GM21360 (cell line): ENCODE results near the gene SLC17A4.
"Not testable (repeated sequence)": the region's sequence is repeated elsewhere in the genome, so short reads cannot be mapped to it uniquely, and the experiment has no call there.

Experiments used
- ATAC-seq: cut with Tn5 transposase; IDR thresholded peaks from one replicate; pipeline ENCODE4 v1.9.1; 2021; ENCODE audit warnings: mild to moderate bottlenecking, moderate library complexity; ENCODE audit not compliant: unreplicated experiment

SLC17A4 gene

GRCh38 chr6:25754535-25754934 is at the start of gene SLC17A4:
SLC17A4 (plus strand) TSS chr6:25754742; CDS start chr6:25761963, 7,221 bp downstream.
- no peak for ATAC-seq

- no peak for ATAC-seq
Observed at GRCh38 chr6:25706314-25707014, 48.1 kb upstream of the SLC17A4 start.

GRCh38 chr6:25709761-25710160 is 44.8 kb upstream of the SLC17A4 start:
- no peak for ATAC-seq

GRCh38 chr6:25710287-25710686 is 44.3 kb upstream of the SLC17A4 start:
- no peak for ATAC-seq

DNA sequence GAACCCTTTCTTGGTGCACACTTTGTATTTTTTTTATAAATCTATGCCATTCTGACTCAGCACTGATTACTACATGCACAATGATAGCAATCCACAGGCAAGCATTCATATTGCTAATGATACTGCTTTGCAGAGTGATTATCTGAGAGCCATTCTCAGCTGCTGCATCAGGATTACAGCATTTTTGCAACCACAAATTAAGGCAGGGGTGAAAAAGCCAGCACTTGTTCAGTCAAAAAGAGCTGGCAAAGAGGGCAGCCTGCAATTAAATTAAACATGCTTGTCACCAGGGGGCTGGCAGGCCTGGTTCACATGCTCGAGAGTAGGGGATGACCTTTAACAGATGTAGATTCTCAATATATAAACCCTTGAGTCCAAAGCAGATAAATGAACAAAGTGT is 40.7 kb upstream of the SLC17A4 start:
- no peak for ATAC-seq

DNA sequence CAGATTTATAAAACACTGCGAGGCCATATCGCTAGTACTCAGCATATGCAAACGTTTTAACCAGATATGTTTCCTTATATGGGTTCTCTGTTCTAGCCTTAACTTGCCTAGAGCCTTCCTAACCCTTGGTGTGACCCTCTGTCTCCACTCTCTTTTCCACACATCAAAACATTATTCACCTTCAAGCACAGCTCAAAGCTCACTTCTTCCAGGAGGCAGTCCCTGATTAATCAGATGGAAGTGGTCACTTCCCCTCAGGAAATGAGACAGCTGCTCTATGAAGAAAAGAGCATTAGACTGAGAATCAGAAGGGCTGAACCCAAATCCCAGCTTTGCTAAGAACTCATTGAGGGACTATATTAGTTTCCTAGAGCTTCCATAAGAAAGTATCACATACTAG is 39.8 kb upstream of the SLC17A4 start:
- no peak for ATAC-seq

- ATAC-seq: no peak
Observed at GRCh38 chr6:25715794-25716193, 38.7 kb upstream of the SLC17A4 start.

GRCh38 chr6:25717866-25718740 is 36.4 kb upstream of the SLC17A4 start:
- ATAC-seq: no peak

DNA sequence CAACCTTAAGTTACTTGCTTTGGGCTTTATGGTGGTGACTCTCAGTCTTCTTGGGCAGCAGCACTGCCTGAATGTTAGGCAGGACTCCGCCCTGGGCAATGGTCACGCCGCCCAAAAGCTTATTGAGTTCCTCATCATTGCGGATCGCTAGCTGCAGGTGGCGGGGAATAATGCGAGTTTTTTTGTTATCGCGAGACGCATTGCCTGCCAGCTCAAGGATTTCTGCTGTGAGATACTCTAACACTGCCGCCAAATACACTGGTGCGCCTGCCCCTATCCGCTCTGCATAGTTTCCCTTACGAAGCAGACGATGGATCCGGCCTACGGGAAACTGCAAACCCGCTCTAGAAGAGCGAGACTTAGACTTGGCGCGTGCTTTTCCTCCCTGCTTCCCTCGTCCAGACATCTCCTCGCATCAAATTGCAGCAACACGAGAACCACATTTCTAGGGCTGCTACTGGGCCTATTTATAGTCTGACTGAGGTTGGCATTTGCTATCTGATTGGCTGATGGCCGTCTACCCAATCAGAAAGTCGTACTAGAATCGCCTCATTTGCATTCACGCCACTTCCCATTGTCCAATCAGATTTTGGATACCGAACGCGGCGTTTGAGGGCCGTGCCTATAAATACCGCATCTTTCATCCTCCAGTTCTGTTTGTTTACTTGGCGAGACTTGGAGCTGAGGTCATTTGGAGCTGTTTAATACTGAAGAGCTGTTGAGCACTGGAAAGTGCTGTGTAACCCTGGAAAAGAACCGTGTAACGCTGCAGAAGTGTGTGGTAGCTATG is 28.2 kb upstream of the SLC17A4 start:
- no peak for ATAC-seq

DNA sequence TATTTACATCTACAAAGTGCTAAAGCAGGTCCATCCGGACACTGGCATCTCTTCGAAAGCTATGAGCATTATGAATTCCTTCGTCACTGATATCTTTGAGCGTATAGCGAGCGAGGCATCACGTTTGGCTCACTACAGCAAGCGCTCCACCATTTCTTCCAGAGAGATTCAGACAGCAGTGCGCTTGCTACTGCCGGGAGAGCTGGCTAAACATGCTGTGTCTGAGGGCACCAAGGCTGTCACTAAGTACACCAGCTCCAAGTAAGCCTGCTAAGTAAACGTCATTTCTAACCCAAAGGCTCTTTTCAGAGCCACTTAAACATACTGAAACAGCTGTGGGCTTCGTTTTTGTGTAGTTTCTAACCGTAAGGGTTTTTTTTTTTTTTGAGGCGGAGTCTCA is 27.5 kb upstream of the SLC17A4 start:
- no peak for ATAC-seq

- ATAC-seq: no peak
Observed at GRCh38 chr6:25730907-25731306, 23.6 kb upstream of the SLC17A4 start.

GRCh38 chr6:25731721-25732120 is 22.8 kb upstream of the SLC17A4 start:
- no peak for ATAC-seq

DNA sequence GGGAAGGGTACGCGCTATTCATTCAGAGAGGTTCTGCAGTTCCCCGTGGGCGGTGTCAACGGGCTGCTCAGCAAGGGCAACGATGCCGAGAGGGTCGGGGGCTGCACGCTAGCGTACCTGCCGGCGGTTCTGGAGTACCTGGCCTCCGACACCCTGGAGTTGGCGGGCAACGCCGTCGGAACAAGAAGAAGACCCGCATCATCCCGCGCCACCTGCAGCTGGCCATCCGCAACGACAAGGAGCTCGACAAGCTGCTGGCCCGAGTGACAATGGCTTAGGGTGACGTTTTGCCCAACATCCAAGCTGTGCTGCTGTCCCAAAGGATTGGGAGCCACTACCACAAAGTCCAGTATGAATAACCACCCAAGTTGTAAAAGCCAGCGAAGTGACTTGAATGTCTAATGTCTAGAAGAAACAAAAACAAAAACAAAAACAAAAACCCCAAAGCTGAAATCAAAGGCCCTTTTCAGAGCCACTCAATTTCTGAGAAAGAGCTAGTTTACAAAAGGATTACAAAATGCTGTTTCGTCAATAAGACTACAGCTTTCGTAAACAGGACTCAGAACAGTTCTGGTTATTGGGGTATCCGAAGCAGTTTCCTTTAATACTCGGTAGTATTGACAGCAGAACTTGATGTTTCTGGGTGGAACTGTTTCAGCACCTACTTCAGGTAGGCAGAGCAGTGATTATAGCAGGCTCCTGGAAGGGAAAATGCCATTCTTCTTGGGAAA is 21.9 kb upstream of the SLC17A4 start:
- ATAC-seq: no peak

DNA sequence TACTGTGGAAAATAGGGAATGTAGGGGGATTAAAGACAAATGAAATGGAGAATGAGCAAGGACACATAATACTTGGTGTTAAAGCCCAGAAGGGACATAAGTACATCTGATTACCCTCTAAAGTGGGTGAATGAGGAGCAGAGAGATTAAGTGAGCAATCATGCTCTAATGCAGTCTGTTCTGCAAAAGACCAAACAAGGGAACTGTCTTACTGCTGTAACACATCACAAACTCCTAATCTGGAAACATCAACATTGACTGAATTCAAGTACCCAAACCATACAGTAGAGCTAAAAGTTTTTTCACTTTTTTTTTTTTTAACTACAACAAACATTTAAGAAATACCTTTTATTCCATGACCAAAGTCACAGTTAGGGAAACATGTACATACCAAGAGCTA is 19.3 kb upstream of the SLC17A4 start:
- no peak for ATAC-seq

GRCh38 chr6:25743868-25744267 is 10.7 kb upstream of the SLC17A4 start:
- ATAC-seq: no peak

DNA sequence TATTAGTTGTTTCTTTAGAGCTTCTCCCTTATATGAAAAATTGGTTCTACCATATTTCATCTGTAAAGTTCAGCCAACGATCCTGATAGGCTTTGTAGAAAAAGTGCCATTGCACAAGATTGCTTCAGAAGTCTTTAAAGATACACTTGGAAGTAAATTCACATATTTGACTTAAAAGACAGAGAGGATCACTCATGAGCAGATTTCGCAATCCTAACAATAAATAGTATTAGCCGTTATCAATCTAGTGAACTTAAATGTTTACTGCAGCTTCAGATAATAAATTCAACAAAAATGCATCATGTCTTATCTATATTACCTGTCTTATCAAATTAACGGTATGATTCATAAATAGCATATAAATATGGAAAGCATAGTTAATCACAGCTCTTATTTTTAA is 8.7 kb upstream of the SLC17A4 start:
- ATAC-seq: no peak

GRCh38 chr6:25746968-25747367 is 7.6 kb upstream of the SLC17A4 start:
- ATAC-seq: no peak

GRCh38 chr6:25747477-25747876 is 7.1 kb upstream of the SLC17A4 start:
- ATAC-seq: no peak

DNA sequence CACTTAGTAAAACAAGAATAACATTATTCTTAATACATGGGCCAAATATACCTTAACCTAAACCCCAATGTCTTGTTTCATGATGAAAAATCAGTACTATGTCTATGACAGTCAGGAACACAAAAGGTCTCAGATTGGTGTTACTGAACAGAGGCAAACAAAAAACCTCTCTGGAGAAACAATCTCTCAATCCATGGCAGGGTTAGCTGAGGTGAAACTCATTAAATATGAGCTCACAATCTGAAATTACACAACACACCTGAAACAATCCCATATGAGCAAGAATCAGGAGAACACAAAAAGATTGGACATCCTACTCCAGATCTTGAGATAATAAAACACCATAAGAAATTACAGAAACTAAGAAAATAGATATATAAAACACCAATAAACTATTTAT is 6.5 kb upstream of the SLC17A4 start:
- no peak for ATAC-seq

DNA sequence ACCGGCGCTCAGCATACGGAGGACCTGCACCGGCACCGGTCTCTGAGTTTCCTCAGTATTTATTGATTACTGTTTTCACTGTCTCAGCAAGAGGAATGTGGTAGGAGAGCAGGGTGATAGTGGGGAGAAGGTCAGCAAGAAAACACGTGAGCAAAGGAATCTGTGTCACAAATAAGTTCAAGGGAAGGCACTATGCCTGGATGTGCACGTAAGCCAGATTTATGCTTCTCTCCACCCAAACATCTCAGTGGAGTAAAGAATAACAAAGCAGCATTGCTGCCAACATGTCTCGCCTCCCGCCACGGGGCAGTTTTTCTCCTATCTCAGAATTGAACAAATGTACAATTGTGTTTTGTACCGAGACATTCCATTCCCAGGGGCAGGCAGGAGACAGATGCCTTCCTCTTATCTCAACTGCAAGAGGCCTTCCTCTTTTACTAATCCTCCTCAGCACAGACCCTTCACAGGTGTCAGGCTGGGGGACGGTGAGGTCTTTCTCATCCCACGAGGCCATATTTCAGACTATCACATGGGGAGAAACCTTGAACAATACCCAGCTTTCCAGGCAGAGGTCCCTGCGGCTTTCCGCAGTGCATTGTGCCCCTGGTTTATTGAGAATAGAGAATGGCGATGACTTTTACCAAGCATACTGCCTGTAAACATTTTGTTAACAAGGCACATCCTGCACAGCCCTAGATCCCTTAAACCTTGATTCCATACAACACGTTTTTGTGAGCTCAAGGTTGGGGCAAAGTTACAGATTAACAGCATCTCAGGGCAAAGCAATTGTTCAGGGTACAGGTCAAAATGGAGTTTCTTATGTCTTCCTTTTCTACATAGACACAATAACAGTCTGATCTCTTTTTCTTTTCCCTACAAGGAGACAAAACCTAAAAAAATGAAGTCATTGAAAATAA is 5.7 kb upstream of the SLC17A4 start:
- ATAC-seq: not testable (repeated sequence)
